MG63 (cell line): Measurements from ENCODE around the gene TIAL1. TPM values are rescaled to one million over a fixed set of nuclear protein-coding genes. Genes with fewer than 3 reads are reported as not detected.
A peak's percentile ranks its signal among the peaks of the same experiment; 100 is the strongest.
"Not testable (repeated sequence)": the region's sequence is repeated elsewhere in the genome, so short reads cannot be mapped to it uniquely, and the experiment has no call there.

Experiments used
- DNase-seq: peaks from one replicate; pipeline ENCODE4 v3.0.0-alpha.2; 2020
- H3K27me3 ChIP-seq: fragments of 250-450 bp; sonication (Bioruptor Pico); 2 replicates; pipeline ENCODE4 v1.5.1; 2020; ENCODE audit warnings: mild to moderate bottlenecking, moderate library complexity
- H3K36me3 ChIP-seq: fragments of 250-450 bp; sonication (Bioruptor Pico); 2 replicates; pipeline ENCODE4 v1.5.1; 2020; ENCODE audit warnings: mild to moderate bottlenecking, moderate library complexity
- H3K4me3 ChIP-seq: fragments of 250-450 bp; sonication (Bioruptor Pico); 2 replicates; pipeline ENCODE4 v1.5.1; 2020; ENCODE audit warnings: mild to moderate bottlenecking, moderate library complexity
- H3K9me3 ChIP-seq: fragments of 250-450 bp; sonication (Bioruptor Pico); 2 replicates; pipeline ENCODE4 v1.5.1; 2020; ENCODE audit warnings: mild to moderate bottlenecking, moderate library complexity
- total RNA-seq: library from RNA; depleted of rRNA; stranded (reverse); fragments of >200 nt; shearing (Covaris generic); gene quantifications from 2 replicates; pipeline ENCODE4 v1.2.3, GENCODE V29; 2014; ENCODE audit warnings: low replicate concordance

The TIAL1 gene
- total RNA-seq, 1 experiment from 2014 or later: 30.7 TPM

DNA sequence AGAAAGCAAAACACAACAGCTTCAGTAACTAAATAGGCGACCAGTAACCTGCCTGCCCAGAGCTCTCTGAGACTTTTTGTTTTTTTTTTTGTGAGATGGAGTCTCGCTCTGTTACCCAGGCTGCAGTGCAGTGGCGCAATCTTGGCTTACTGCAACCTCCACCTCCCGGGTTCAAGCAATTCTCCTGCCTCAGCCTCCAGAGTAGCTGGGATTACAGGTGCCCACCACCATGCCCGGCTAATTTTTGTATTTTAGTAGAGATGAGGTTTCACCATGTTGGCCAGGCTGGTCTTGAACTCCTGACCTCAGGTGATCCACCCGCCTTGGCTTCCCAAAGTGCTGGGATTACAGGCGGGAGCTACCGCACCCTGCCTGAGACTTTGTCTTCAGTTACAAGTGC lies 23.0 kb upstream of the TIAL1 start:
- H3K4me3 ChIP-seq, H3K27me3 ChIP-seq, H3K36me3 ChIP-seq, H3K9me3 ChIP-seq, DNase-seq: not testable (repeated sequence)

DNA sequence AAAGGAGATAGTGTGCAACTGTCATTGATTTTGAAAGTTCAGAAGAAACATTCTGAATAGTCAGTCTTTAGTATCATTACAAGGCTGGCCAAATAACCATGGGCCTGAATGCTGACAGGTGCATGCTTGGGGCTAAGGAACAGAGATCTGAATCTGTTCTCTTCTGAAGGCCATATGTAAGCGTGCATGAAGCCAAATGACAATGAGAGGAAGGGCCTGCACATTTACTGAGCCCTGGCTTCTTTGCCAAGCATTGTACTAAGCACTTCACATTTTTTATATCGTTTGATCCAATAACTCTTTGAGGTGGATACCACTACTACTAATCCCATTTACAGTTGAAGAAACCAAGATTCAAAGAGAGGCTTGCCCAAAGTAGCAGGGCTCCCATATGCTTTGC lies 22.5 kb upstream of the TIAL1 start:
- no peaks in the 10 kb centered on the region for H3K36me3 ChIP-seq
- H3K27me3 ChIP-seq: no peaks in the 10 kb centered on the region
- no peaks in the 10 kb centered on the region for H3K9me3 ChIP-seq
- no peak overlapping the region for H3K4me3 ChIP-seq
- DNase-seq: no peak

DNA sequence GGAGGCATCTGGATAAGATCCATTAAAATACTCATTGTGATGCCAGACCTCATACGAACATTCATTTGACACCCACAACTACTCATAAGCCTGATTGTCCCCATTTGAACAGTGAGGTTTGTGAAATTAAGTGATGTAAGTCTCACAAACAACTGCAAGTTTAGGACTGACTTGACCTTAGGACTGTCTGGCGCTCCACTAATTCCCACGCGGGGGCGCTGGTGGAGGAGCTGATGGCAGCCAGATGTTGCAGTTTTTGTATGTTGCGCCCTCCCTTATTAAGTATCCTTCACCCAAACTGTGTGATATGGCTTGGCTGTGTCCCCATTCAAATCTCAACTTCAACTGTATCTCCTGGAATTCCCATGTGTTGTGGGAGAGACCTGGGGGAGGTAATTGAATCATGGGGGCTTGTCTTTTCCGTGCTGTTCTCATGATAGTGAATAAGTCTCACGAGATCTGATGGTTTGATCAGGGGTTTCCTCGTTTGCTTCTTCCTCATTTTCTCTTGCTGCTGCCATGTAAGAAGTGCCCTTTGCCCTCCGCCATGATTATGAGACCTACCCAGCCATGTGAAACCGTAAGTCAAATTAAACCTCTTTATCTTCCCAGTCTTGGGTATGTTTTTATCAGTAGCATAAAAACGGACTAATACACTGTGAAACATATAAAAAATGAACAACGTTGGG lies 20.3 kb upstream of the TIAL1 start:
- no peak for DNase-seq
- H3K9me3 ChIP-seq: 0 out of 2 replicates have a peak, but pooled peaks cover 1% of the 10 kb centered on the region
- H3K27me3 ChIP-seq: no peaks in the 10 kb centered on the region
- no peak overlapping the region for H3K4me3 ChIP-seq
- no peaks in the 10 kb centered on the region for H3K36me3 ChIP-seq

DNA sequence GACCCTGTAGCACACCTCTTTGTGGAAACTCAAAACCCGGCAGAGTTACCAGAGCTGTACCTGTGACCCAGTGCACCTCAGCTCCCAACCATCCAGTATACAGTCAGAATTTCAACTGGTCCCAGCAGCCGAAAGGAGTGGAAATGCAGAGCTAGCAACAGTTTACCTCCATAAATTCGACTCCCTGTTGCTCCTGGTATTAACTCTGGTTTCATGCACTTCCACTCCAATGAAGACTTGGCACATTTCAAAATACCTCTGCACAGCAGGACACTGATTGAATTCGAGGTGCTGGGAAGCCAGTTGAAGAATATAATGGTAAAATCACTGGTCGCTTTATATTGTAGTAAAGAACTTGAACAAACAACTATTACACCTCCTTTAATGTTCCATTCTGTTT lies 17.9 kb upstream of the TIAL1 start:
- no peak for DNase-seq
- 0 out of 2 replicates have a peak, but pooled peaks cover 4% of the 10 kb centered on the region for H3K9me3 ChIP-seq
- no peak overlapping the region for H3K4me3 ChIP-seq

DNA sequence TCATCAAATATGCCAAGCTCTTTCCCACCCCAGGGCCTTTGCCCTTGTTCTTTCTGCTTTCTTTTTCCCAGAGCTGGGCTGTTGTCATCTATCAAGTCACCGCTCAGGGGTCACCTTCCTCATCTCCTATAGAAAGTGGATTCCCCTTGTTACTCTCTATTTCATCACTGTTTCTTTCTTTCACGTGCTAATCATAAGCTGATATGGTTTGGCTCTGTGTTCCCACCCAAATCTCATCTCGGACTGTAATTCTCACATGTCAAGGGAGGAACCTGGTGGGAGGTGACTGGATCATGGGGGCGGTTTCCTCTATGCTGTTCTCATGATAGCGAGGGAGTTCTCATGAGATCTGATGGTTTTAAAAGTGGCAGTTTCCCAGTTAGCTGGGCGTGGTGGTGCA lies 17.0 kb upstream of the TIAL1 start:
- no peak for DNase-seq
- Histone ChIP-seq H3K27me3 (no peaks in the 10 kb centered on the region), H3K4me3 (no peak overlapping the region), H3K9me3 (0 out of 2 replicates have a peak, but pooled peaks cover 4% of the 10 kb centered on the region), H3K36me3 (no peaks in the 10 kb centered on the region)

More for the DNA sequence above, 17.9 kb upstream of the TIAL1 start:
- Histone ChIP-seq H3K36me3 (no peaks in the 10 kb centered on the region), H3K27me3 (no peaks in the 10 kb centered on the region)

- no peaks in the 10 kb centered on the region for H3K36me3 ChIP-seq
- no peak for DNase-seq
- no peaks in the 10 kb centered on the region for H3K27me3 ChIP-seq
- no peak overlapping the region for H3K4me3 ChIP-seq
- 0 out of 2 replicates have a peak, but pooled peaks cover 4% of the 10 kb centered on the region for H3K9me3 ChIP-seq
These were observed 14.7 kb upstream of the TIAL1 start for GRCh38 chr10:119611433-119611832.

GRCh38 chr10:119609516-119609915 lies 12.8 kb upstream of the TIAL1 start:
- Histone ChIP-seq H3K4me3 (no peak overlapping the region), H3K27me3 (no peaks in the 10 kb centered on the region), H3K9me3 (0 out of 2 replicates have a peak, but pooled peaks cover 4% of the 10 kb centered on the region), H3K36me3 (no peaks in the 10 kb centered on the region)
- no peak for DNase-seq

GRCh38 chr10:119608316-119609155 lies 11.8 kb upstream of the TIAL1 start:
- H3K4me3 ChIP-seq: no peak overlapping the region
- H3K9me3 ChIP-seq: 0 out of 2 replicates have a peak, but pooled peaks cover 4% of the 10 kb centered on the region
- H3K36me3 ChIP-seq: no peaks in the 10 kb centered on the region
- H3K27me3 ChIP-seq: no peaks in the 10 kb centered on the region
- peak; percentile 24 for DNase-seq

DNA sequence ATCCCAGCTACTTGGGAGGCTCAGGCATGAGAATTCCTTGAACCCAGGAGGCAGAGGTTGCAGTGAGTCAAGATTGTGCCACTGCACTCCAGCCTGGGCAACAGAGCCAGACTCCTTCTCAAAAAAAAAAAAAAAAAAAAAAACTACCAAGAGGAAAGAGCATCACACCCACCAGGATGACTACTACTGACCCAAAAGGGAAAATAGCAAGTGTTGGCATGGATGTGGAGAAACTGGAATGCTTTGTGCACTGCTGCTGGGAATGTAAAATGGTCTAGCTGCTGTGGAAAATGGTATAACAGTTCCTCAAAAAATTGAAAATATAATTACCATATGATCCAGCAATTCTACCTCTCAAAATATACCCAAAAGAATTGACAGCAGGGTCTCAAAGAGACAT lies 7.7 kb upstream of the TIAL1 start:
- H3K27me3 ChIP-seq: no peaks in the 10 kb centered on the region

GRCh38 chr10:119602241-119603095 lies 5.7 kb upstream of the TIAL1 start:
- Histone ChIP-seq H3K4me3 (no peak overlapping the region), H3K9me3 (no peaks in the 10 kb centered on the region), H3K27me3 (no peaks in the 10 kb centered on the region), H3K36me3 (no peaks in the 10 kb centered on the region)
- no peak for DNase-seq

More for the DNA sequence above, 7.7 kb upstream of the TIAL1 start:
- Histone ChIP-seq H3K9me3 (no peaks in the 10 kb centered on the region), H3K36me3 (no peaks in the 10 kb centered on the region), H3K4me3 (no peak overlapping the region)
- no peak for DNase-seq

GRCh38 chr10:119598397-119598796 lies 1.6 kb upstream of the TIAL1 start:
- Histone ChIP-seq H3K4me3 (no peak overlapping the region), H3K9me3 (no peaks in the 10 kb centered on the region), H3K36me3 (peaks cover 15% of the 10 kb centered on the region), H3K27me3 (no peaks in the 10 kb centered on the region)
- no peak for DNase-seq

DNA sequence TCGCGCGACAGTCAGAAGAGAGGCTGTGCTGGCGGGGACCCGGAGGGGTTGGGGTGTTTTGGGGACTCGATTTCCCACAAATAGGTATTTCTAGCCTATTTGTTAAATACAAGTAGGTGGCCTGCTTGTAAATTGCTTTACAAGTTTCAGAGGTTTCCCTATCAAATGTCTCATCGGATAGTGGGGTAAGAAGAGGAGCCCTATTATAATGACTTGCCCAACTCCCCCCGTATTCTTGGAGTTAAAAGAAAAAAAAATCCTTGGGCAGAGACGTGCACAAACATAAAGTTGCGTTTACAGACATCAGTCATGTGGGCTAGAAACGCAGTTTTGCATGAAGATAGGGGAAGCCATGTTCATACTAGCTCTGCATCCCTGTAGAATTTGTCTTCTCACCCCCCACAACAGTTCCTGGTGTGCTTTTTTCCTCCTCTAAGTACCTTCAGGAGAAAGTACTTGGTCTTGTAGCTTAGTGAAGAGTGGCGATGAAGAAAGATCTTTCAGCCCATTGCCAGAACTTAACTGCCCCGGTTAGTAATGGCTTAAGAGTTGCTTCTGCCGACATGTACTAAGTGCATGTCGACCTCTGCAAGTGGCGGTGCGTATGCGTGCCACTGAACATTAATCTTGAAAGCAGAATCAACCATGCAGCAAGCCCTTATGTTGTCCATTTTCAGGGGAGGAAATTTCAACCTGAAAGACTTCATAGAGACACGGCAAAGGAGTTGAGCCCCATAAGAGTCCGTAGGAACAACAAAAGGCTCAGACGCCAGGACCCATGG lies 832 bp upstream of the TIAL1 start:
- H3K4me3 ChIP-seq: peak overlapping the region; percentile 88

DNA sequence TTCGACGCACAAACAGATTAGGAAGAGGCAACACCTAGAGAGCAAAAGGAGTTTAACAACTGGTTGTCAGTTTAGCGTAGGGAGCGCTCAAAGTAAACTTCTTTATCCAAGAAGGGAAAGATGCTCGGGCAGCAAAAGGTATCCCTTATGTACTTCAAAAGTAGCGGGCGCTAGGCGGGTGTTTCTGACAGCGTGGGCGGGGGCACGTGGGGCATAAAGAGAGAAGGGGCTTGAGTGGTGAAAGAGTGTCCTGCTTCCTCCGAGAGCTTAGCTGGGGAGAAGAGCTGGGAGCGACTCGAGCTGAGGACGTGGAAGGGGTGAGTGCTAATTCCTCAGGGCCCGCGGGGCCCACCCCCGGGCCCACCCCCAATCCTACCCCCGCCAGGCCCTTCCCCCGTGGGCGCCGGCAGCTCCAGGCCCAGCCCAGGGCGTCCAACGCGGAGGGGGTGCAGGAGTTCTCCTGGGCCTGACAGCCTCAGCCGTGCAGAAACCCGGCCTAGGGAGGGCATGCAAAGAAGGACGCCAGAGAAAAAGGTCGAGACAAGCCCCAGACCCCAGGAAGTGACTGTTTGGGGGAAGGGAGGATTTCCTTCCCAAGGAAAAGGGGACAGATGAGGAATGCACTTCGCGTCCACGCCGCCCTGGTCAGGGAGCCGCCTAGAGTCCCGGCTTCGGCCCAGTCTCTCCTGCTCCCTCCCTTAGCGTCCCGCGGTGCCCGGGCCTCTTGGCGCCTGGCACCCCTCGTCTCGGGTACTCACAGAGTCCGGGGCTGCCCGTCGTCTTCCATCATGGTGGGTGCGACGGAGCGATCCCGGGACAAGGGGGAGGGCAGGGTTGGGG lies 868 bp downstream of the TIAL1 start:
- Histone ChIP-seq H3K27me3 (no peaks in the 10 kb centered on the region), H3K4me3 (peak overlapping the region; percentile 88), H3K9me3 (no peaks in the 10 kb centered on the region), H3K36me3 (peaks cover 27% of the 10 kb centered on the region)
- peak; percentile 61 for DNase-seq

More for the DNA sequence above, 832 bp upstream of the TIAL1 start:
- no peak for DNase-seq
- Histone ChIP-seq H3K9me3 (no peaks in the 10 kb centered on the region), H3K36me3 (peaks cover 17% of the 10 kb centered on the region), H3K27me3 (no peaks in the 10 kb centered on the region)

GRCh38 chr10:119595134-119595675 lies 1.6 kb downstream of the TIAL1 start:
- peaks cover 34% of the 10 kb centered on the region for H3K36me3 ChIP-seq
- peak overlapping the region; percentile 88 for H3K4me3 ChIP-seq
- no peak for DNase-seq
- H3K9me3 ChIP-seq: no peaks in the 10 kb centered on the region
- no peaks in the 10 kb centered on the region for H3K27me3 ChIP-seq

DNA sequence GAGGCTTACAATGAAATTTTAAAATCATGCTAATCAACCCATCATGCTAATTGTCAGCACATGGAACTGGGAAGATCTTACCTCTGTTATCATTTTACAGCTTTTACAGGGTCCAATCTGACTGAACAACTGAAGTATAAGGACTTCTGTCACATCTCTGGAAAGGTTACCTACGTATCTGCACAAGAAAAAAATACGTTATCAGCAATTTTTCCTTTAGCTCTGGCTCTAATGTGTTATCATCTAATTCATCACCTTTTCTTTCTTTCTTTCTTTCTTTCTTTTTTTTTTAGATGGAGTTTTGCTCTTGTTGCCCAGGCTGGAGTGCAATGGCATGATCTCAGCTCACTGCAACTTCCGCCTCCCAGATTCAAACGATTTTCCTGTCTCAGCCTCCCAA lies 8.7 kb downstream of the TIAL1 start:
- no peaks in the 10 kb centered on the region for H3K9me3 ChIP-seq
- H3K27me3 ChIP-seq: no peaks in the 10 kb centered on the region
- no peak overlapping the region for H3K4me3 ChIP-seq
- no peak for DNase-seq
- H3K36me3 ChIP-seq: peaks cover 74% of the 10 kb centered on the region
